ENCODE results near the gene PVALB. TPM values are rescaled to one million over a fixed set of nuclear protein-coding genes. Genes with fewer than 3 reads are reported as not detected.

Gene PVALB
- polyA plus RNA-seq, 3 donors from 2014 or later, result not detected

- Mint-ChIP-seq H3K9me3 (no peaks in the 10 kb centered on the region), H3K4me3 (peak overlapping the region; percentile 50 to 78 (median 76)), H3K4me1 (peaks cover 19 to 23% of the 10 kb centered on the region in 2 donors), H3K27me3 (ENCODE audit: low read depth in 3 of 3) (peaks cover 2 to 12% (median 5%) of the 10 kb centered on the region in 3 donors), H3K27ac (peak overlapping the region in 3 of 6 donors; percentile 17 to 69 (median 45)), H3K36me3 (no peaks in the 10 kb centered on the region)
- DNase-seq, result peak; percentile 87 to 90 (median 88)
Measured at GRCh38 chr22:36856121-36856791, 39.4 kb upstream of the PVALB start.

- Mint-ChIP-seq H3K4me3 (no peak overlapping the region), H3K27me3 (ENCODE audit: low read depth in 3 of 3) (peaks cover 2 to 12% (median 5%) of the 10 kb centered on the region in 3 donors), H3K9me3 (no peaks in the 10 kb centered on the region), H3K36me3 (no peaks in the 10 kb centered on the region), H3K4me1 (peaks cover 19 to 23% of the 10 kb centered on the region in 2 donors), H3K27ac (no peak overlapping the region)
- DNase-seq, result no peak
Measured at GRCh38 chr22:36855478-36855877, 38.6 kb upstream of the PVALB start.

- Mint-ChIP-seq H3K9me3 (no peaks in the 10 kb centered on the region), H3K27me3 (ENCODE audit: low read depth in 3 of 3) (peaks cover 2 to 12% (median 3%) of the 10 kb centered on the region in 3 donors), H3K4me1 (peaks cover 19 to 23% of the 10 kb centered on the region in 2 donors), H3K4me3 (peak overlapping the region; percentile 65 to 84 (median 77)), H3K27ac (peak overlapping the region; percentile 35 to 91 (median 80)), H3K36me3 (no peaks in the 10 kb centered on the region)
- DNase-seq, result peak; percentile 81 to 83 (median 81)
Measured at GRCh38 chr22:36853407-36854099, 36.7 kb upstream of the PVALB start.

- Mint-ChIP-seq H3K4me3 (peak overlapping the region in 4 of 5 donors; percentile 1 to 42 (median 18)), H3K4me1 (peaks cover 19 to 23% of the 10 kb centered on the region in 2 donors), H3K36me3 (no peaks in the 10 kb centered on the region), H3K27me3 (ENCODE audit: low read depth in 3 of 3) (peaks cover 1 to 9% (median 3%) of the 10 kb centered on the region in 3 donors), H3K9me3 (no peaks in the 10 kb centered on the region), H3K27ac (peak overlapping the region in 3 of 6 donors; percentile 17 to 81 (median 32))
- DNase-seq, result no peak
Measured at GRCh38 chr22:36852056-36852973, 35.5 kb upstream of the PVALB start.

- Mint-ChIP-seq H3K27ac (no peak overlapping the region), H3K27me3 (ENCODE audit: low read depth in 3 of 3) (peaks cover 4 to 7% (median 7%) of the 10 kb centered on the region in 3 donors), H3K4me1 (peaks cover 12 to 14% of the 10 kb centered on the region in 2 donors), H3K36me3 (no peaks in the 10 kb centered on the region), H3K9me3 (no peaks in the 10 kb centered on the region), H3K4me3 (no peak overlapping the region)
- no peak for DNase-seq
Measured at GRCh38 chr22:36850682-36851081, 33.8 kb upstream of the PVALB start.

GRCh38 chr22:36850056-36850455 lies 33.2 kb upstream of the PVALB start:
- Mint-ChIP-seq H3K4me3 (no peak overlapping the region), H3K36me3 (no peaks in the 10 kb centered on the region), H3K9me3 (no peaks in the 10 kb centered on the region), H3K27me3 (ENCODE audit: low read depth in 3 of 3) (peaks cover 2 to 9% (median 7%) of the 10 kb centered on the region in 3 donors), H3K4me1 (peaks cover 12 to 14% of the 10 kb centered on the region in 2 donors), H3K27ac (no peak overlapping the region)
- no peak for DNase-seq

- Mint-ChIP-seq H3K9me3 (no peaks in the 10 kb centered on the region), H3K36me3 (no peaks in the 10 kb centered on the region), H3K27ac (no peak overlapping the region), H3K4me3 (no peak overlapping the region), H3K27me3 (ENCODE audit: low read depth in 3 of 3) (peaks cover 2 to 16% (median 3%) of the 10 kb centered on the region in 3 donors), H3K4me1 (no peaks in the 10 kb centered on the region)
- no peak for DNase-seq
Measured at GRCh38 chr22:36846949-36847348, 30.1 kb upstream of the PVALB start.

- peaks cover 2 to 20% (median 7%) of the 10 kb centered on the region in 3 donors for H3K27me3 Mint-ChIP-seq (ENCODE audit: low read depth in 3 of 3)
- H3K27ac Mint-ChIP-seq, result no peak overlapping the region
- no peak for DNase-seq
- no peaks in the 10 kb centered on the region for H3K9me3 Mint-ChIP-seq
- H3K4me3 Mint-ChIP-seq, result no peak overlapping the region
- no peaks in the 10 kb centered on the region for H3K4me1 Mint-ChIP-seq
- no peaks in the 10 kb centered on the region for H3K36me3 Mint-ChIP-seq
Measured at GRCh38 chr22:36846271-36846670, 29.4 kb upstream of the PVALB start.

- Mint-ChIP-seq H3K4me3 (no peak overlapping the region), H3K36me3 (no peaks in the 10 kb centered on the region), H3K27ac (no peak overlapping the region), H3K9me3 (no peaks in the 10 kb centered on the region), H3K27me3 (ENCODE audit: low read depth in 3 of 3) (peaks cover 2 to 13% (median 6%) of the 10 kb centered on the region in 3 donors), H3K4me1 (no peaks in the 10 kb centered on the region)
- no peak for DNase-seq
Measured at GRCh38 chr22:36840106-36840505, 23.3 kb upstream of the PVALB start.

GRCh38 chr22:36839356-36840073 lies 22.7 kb upstream of the PVALB start:
- Mint-ChIP-seq H3K27ac (peak overlapping the region in 1 of 6 donors; percentile 51), H3K4me1 (no peaks in the 10 kb centered on the region), H3K9me3 (no peaks in the 10 kb centered on the region), H3K27me3 (ENCODE audit: low read depth in 3 of 3) (peaks cover 2 to 8% (median 6%) of the 10 kb centered on the region in 3 donors), H3K4me3 (no peak overlapping the region), H3K36me3 (no peaks in the 10 kb centered on the region)
- no peak for DNase-seq

- no peak for DNase-seq
- Mint-ChIP-seq H3K36me3 (no peaks in the 10 kb centered on the region), H3K27ac (no peak overlapping the region), H3K9me3 (no peaks in the 10 kb centered on the region), H3K27me3 (ENCODE audit: low read depth in 3 of 3) (peaks cover 0 to 8% (median 6%) of the 10 kb centered on the region in 3 donors), H3K4me1 (no peaks in the 10 kb centered on the region), H3K4me3 (no peak overlapping the region)
Measured at GRCh38 chr22:36838119-36839030, 21.5 kb upstream of the PVALB start.

- no peak for DNase-seq
- Mint-ChIP-seq H3K27ac (no peak overlapping the region), H3K4me1 (no peaks in the 10 kb centered on the region), H3K27me3 (ENCODE audit: low read depth in 3 of 3) (peaks cover 2 to 4% (median 3%) of the 10 kb centered on the region in 3 donors), H3K4me3 (no peak overlapping the region), H3K36me3 (no peaks in the 10 kb centered on the region), H3K9me3 (no peaks in the 10 kb centered on the region)
Measured at GRCh38 chr22:36835903-36836302, 19.1 kb upstream of the PVALB start.

Measured in immature natural killer cell (primary cell).